Naive thymus-derived CD8-positive, alpha-beta T cell (primary cell): ENCODE measurements around the gene GMNC. TPM values are rescaled to one million over a fixed set of nuclear protein-coding genes. Genes with fewer than 3 reads are reported as not detected.
A peak's percentile ranks its signal among the peaks of the same experiment; 100 is the strongest.

Experiments used
- ATAC-seq, 2 donors: fragments of 150-1000 bp; cut with Tn5 transposase in 1 of 2; sonication (Bioruptor Pico), chemical (Tn5 transposase) in 1 of 2; 1 replicate in 1 of 2; 2 replicates in 1 of 2; pipeline ENCODE4 v1.10.0; 2021; ENCODE audit warnings: mild to moderate bottlenecking in 2 of 2, moderate library complexity in 2 of 2
- POLR2A ChIA-PET: fragments of 350-600 bp; sonication (Branson Sonifier 250); formaldehyde crosslinking; loops from one replicate; lab custom pipeline; 2021; ENCODE audit warnings: antibody characterized with exemption; lab: Charles Lee
- DNase-seq, 10 donors: peaks; one replicate each; pipeline versions ENCODE4 v3.0.0 to v3.0.0-alpha.2; 2020 to 2022
- H3K27ac Mint-ChIP-seq, 10 donors: one replicate each; pipeline ENCODE4 v1.8.0; 2020 to 2022; ENCODE audit warnings: mild to moderate bottlenecking in 10 of 10, mixed read lengths in 10 of 10, moderate library complexity in 4 of 10, inconsistent platforms in 1 of 10
- H3K27me3 Mint-ChIP-seq, 5 donors: one replicate each; pipeline ENCODE4 v1.8.0; 2021 to 2022; ENCODE audit warnings: mixed read lengths in 5 of 5
- H3K36me3 Mint-ChIP-seq, 3 donors: one replicate each; pipeline ENCODE4 v1.8.0; 2020 to 2022; ENCODE audit warnings: mixed read lengths in 3 of 3, mild to moderate bottlenecking in 2 of 3, inconsistent platforms in 1 of 3
- H3K4me1 Mint-ChIP-seq, 4 donors: one replicate each; pipeline ENCODE4 v1.8.0; 2021 to 2022; ENCODE audit warnings: mixed read lengths in 4 of 4
- H3K4me3 Mint-ChIP-seq, 10 donors: one replicate each; pipeline ENCODE4 v1.8.0; 2020 to 2022; ENCODE audit warnings: mild to moderate bottlenecking in 10 of 10, mixed read lengths in 10 of 10, moderate library complexity in 6 of 10, inconsistent platforms in 1 of 10
- H3K9me3 Mint-ChIP-seq, 9 donors: one replicate each; pipeline ENCODE4 v1.8.0; 2020 to 2022; ENCODE audit warnings: mixed read lengths in 9 of 9, mild to moderate bottlenecking in 3 of 9, inconsistent platforms in 1 of 9, moderate library complexity in 1 of 9
- polyA plus RNA-seq, 3 donors: library from polyadenylated mRNA; unstranded; fragments of 300-500 nt; fragmentation: Illumina TruSeq; gene quantifications; one replicate each; pipeline ENCODE4 v1.2.3, GENCODE V29; 2021
- total RNA-seq, 8 experiments: library from RNA in 2 of 8; stranded (reverse) in 2 of 8; gene quantifications; one replicate each; pipeline ENCODE4 v1.2.3 and lab custom pipeline; 2021 to 2026

The GMNC gene
- total and polyA plus RNA-seq, 5 experiments from 2014 or later, result not detected

GRCh38 chr3:190870127-190870526 is 7.6 kb upstream of the GMNC start:
- Mint-ChIP-seq H3K27me3 (peaks cover 0 to 13% (median 7%) of the 10 kb centered on the region in 5 donors), H3K9me3 (no peaks in the 10 kb centered on the region), H3K4me3 (no peak overlapping the region), H3K4me1 (no peaks in the 10 kb centered on the region), H3K27ac (no peak overlapping the region), H3K36me3 (no peaks in the 10 kb centered on the region)
- DNase-seq (no peak), ATAC-seq (no peak)
- POLR2A ChIA-PET, result no interaction called here

GRCh38 chr3:190867071-190867470 is 4.6 kb upstream of the GMNC start:
- Mint-ChIP-seq H3K27ac (no peak overlapping the region), H3K36me3 (no peaks in the 10 kb centered on the region), H3K4me3 (no peak overlapping the region), H3K9me3 (no peaks in the 10 kb centered on the region), H3K4me1 (peaks cover 2 to 8% (median 7%) of the 10 kb centered on the region in 4 donors), H3K27me3 (peaks cover 16 to 24% (median 20%) of the 10 kb centered on the region in 5 donors)
- POLR2A ChIA-PET, result no interaction called here
- DNase-seq, result no peak
- no peak for ATAC-seq

- Mint-ChIP-seq H3K9me3 (no peaks in the 10 kb centered on the region), H3K27me3 (peaks cover 22 to 36% (median 30%) of the 10 kb centered on the region in 5 donors), H3K4me1 (peaks cover 2 to 9% (median 8%) of the 10 kb centered on the region in 4 donors), H3K4me3 (no peak overlapping the region), H3K36me3 (no peaks in the 10 kb centered on the region), H3K27ac (no peak overlapping the region)
- ATAC-seq (no peak), DNase-seq (no peak)
- POLR2A ChIA-PET, result no interaction called here
Measured at GRCh38 chr3:190865828-190866227, 3.3 kb upstream of the GMNC start.

GRCh38 chr3:190865419-190865818 is 2.9 kb upstream of the GMNC start:
- Mint-ChIP-seq H3K36me3 (no peaks in the 10 kb centered on the region), H3K4me3 (no peak overlapping the region), H3K4me1 (peaks cover 2 to 9% (median 8%) of the 10 kb centered on the region in 4 donors), H3K9me3 (no peaks in the 10 kb centered on the region), H3K27ac (no peak overlapping the region), H3K27me3 (peaks cover 25 to 40% (median 34%) of the 10 kb centered on the region in 5 donors)
- POLR2A ChIA-PET, result no interaction called here
- no peak for DNase-seq
- no peak for ATAC-seq

- ATAC-seq, result no peak
- Mint-ChIP-seq H3K27me3 (peaks cover 26 to 53% (median 39%) of the 10 kb centered on the region in 5 donors), H3K4me3 (no peak overlapping the region), H3K4me1 (peaks cover 2 to 9% (median 8%) of the 10 kb centered on the region in 4 donors), H3K27ac (no peak overlapping the region), H3K36me3 (no peaks in the 10 kb centered on the region), H3K9me3 (peaks cover 0 to 1% (median 0%) of the 10 kb centered on the region in 9 donors)
- POLR2A ChIA-PET, result no interaction called here
- DNase-seq, result no peak
Measured at GRCh38 chr3:190864002-190864401, 1.5 kb upstream of the GMNC start.

- no peaks in the 10 kb centered on the region for H3K36me3 Mint-ChIP-seq
- H3K27ac Mint-ChIP-seq, result no peak overlapping the region
- peaks cover 26 to 53% (median 39%) of the 10 kb centered on the region in 5 donors for H3K27me3 Mint-ChIP-seq
- H3K9me3 Mint-ChIP-seq, result peaks cover 0 to 1% (median 0%) of the 10 kb centered on the region in 9 donors
- H3K4me1 Mint-ChIP-seq, result peaks cover 2 to 9% (median 8%) of the 10 kb centered on the region in 4 donors
- no peak for DNase-seq
- peak overlapping the region in 7 of 10 donors; percentile 20 to 78 (median 54) for H3K4me3 Mint-ChIP-seq
- no peak for ATAC-seq
- POLR2A ChIA-PET, result no interaction called here
Measured at GRCh38 chr3:190863119-190863465, 598 bp upstream of the GMNC start.

GRCh38 chr3:190860521-190860920 is 2.0 kb downstream of the GMNC start:
- H3K36me3 Mint-ChIP-seq, result no peaks in the 10 kb centered on the region
- ATAC-seq, result no peak
- H3K9me3 Mint-ChIP-seq, result peaks cover 0 to 1% (median 0%) of the 10 kb centered on the region in 9 donors
- DNase-seq, result no peak
- POLR2A ChIA-PET, result no interaction called here
- no peak overlapping the region for H3K4me3 Mint-ChIP-seq
- no peak overlapping the region for H3K27ac Mint-ChIP-seq
- peaks cover 2 to 9% (median 8%) of the 10 kb centered on the region in 4 donors for H3K4me1 Mint-ChIP-seq
- peaks cover 17 to 48% (median 39%) of the 10 kb centered on the region in 5 donors for H3K27me3 Mint-ChIP-seq

- ATAC-seq, result no peak
- H3K36me3 Mint-ChIP-seq, result no peaks in the 10 kb centered on the region
- H3K4me1 Mint-ChIP-seq, result no peaks in the 10 kb centered on the region
- POLR2A ChIA-PET, result no interaction called here
- H3K27me3 Mint-ChIP-seq, result peaks cover 0 to 10% (median 6%) of the 10 kb centered on the region in 5 donors
- no peak for DNase-seq
- H3K9me3 Mint-ChIP-seq, result peaks cover 0 to 5% (median 0%) of the 10 kb centered on the region in 9 donors
- no peak overlapping the region for H3K4me3 Mint-ChIP-seq
- no peak overlapping the region for H3K27ac Mint-ChIP-seq
Measured at GRCh38 chr3:190855151-190855550, 7.3 kb downstream of the GMNC start.

- DNase-seq (no peak), ATAC-seq (no peak)
- Mint-ChIP-seq H3K4me3 (no peak overlapping the region), H3K4me1 (no peaks in the 10 kb centered on the region), H3K27me3 (peaks cover 0 to 5% (median 1%) of the 10 kb centered on the region in 5 donors), H3K9me3 (peaks cover 0 to 5% (median 0%) of the 10 kb centered on the region in 9 donors), H3K27ac (no peak overlapping the region), H3K36me3 (no peaks in the 10 kb centered on the region)
- POLR2A ChIA-PET, result no interaction called here
Measured at GRCh38 chr3:190854062-190854461, 8.4 kb downstream of the GMNC start.

GRCh38 chr3:190853464-190853863 is 9.0 kb downstream of the GMNC start:
- H3K9me3 Mint-ChIP-seq, result peaks cover 0 to 5% (median 0%) of the 10 kb centered on the region in 9 donors
- no peak overlapping the region for H3K4me3 Mint-ChIP-seq
- no peaks in the 10 kb centered on the region for H3K4me1 Mint-ChIP-seq
- no peaks in the 10 kb centered on the region for H3K36me3 Mint-ChIP-seq
- ATAC-seq (no peak), DNase-seq (no peak)
- H3K27me3 Mint-ChIP-seq, result peaks cover 0 to 3% (median 1%) of the 10 kb centered on the region in 5 donors
- POLR2A ChIA-PET, result no interaction called here
- no peak overlapping the region for H3K27ac Mint-ChIP-seq

GRCh38 chr3:190849607-190850006 is 12.9 kb downstream of the GMNC start:
- ATAC-seq (no peak), DNase-seq (no peak)
- Mint-ChIP-seq H3K27me3 (peaks cover 0 to 3% (median 0%) of the 10 kb centered on the region in 5 donors), H3K4me3 (no peak overlapping the region), H3K4me1 (no peaks in the 10 kb centered on the region), H3K9me3 (peaks cover 0 to 1% (median 0%) of the 10 kb centered on the region in 9 donors), H3K27ac (no peak overlapping the region), H3K36me3 (no peaks in the 10 kb centered on the region)
- POLR2A ChIA-PET, result no interaction called here

- Mint-ChIP-seq H3K4me3 (no peak overlapping the region), H3K27ac (no peak overlapping the region), H3K4me1 (no peaks in the 10 kb centered on the region), H3K9me3 (no peaks in the 10 kb centered on the region), H3K27me3 (peaks cover 0 to 3% (median 0%) of the 10 kb centered on the region in 5 donors), H3K36me3 (no peaks in the 10 kb centered on the region)
- DNase-seq (no peak), ATAC-seq (no peak)
- POLR2A ChIA-PET, result no interaction called here
Measured at GRCh38 chr3:190848870-190849269, 13.6 kb downstream of the GMNC start.

GRCh38 chr3:190847436-190847835 is 15.1 kb downstream of the GMNC start:
- Mint-ChIP-seq H3K9me3 (no peaks in the 10 kb centered on the region), H3K4me1 (no peaks in the 10 kb centered on the region), H3K27ac (no peak overlapping the region), H3K36me3 (no peaks in the 10 kb centered on the region), H3K4me3 (no peak overlapping the region), H3K27me3 (peaks cover 0 to 3% (median 0%) of the 10 kb centered on the region in 5 donors)
- DNase-seq (no peak), ATAC-seq (no peak)
- POLR2A ChIA-PET, result no interaction called here

GRCh38 chr3:190840146-190840545 is 22.3 kb downstream of the GMNC start:
- POLR2A ChIA-PET, result interaction anchor here (0.7 kb wide), 1 partner anchor 63 kb away, joined by 3 read pairs; no protein-coding TSS in a partner anchor

More at GRCh38 chr3:190840146-190840545, 22.3 kb downstream of the GMNC start:
- H3K36me3 Mint-ChIP-seq, result no peaks in the 10 kb centered on the region
- ATAC-seq (no peak), DNase-seq (no peak)
- H3K9me3 Mint-ChIP-seq, result peaks cover 0 to 4% (median 0%) of the 10 kb centered on the region in 9 donors
- H3K27me3 Mint-ChIP-seq, result peaks cover 0 to 2% (median 0%) of the 10 kb centered on the region in 5 donors
- no peak overlapping the region for H3K4me3 Mint-ChIP-seq
- H3K4me1 Mint-ChIP-seq, result no peaks in the 10 kb centered on the region
- H3K27ac Mint-ChIP-seq, result no peak overlapping the region
